ENCODE data around the gene KCNQ1OT1. TPM values are rescaled to one million over a fixed set of nuclear protein-coding genes. Genes with fewer than 3 reads are reported as not detected.

Gene KCNQ1OT1
- 0.02 to 0.08 TPM (median 0.06 TPM) in 5 replicates for total RNA-seq (2022; extraction: Qiagen RNA extraction)

DNA sequence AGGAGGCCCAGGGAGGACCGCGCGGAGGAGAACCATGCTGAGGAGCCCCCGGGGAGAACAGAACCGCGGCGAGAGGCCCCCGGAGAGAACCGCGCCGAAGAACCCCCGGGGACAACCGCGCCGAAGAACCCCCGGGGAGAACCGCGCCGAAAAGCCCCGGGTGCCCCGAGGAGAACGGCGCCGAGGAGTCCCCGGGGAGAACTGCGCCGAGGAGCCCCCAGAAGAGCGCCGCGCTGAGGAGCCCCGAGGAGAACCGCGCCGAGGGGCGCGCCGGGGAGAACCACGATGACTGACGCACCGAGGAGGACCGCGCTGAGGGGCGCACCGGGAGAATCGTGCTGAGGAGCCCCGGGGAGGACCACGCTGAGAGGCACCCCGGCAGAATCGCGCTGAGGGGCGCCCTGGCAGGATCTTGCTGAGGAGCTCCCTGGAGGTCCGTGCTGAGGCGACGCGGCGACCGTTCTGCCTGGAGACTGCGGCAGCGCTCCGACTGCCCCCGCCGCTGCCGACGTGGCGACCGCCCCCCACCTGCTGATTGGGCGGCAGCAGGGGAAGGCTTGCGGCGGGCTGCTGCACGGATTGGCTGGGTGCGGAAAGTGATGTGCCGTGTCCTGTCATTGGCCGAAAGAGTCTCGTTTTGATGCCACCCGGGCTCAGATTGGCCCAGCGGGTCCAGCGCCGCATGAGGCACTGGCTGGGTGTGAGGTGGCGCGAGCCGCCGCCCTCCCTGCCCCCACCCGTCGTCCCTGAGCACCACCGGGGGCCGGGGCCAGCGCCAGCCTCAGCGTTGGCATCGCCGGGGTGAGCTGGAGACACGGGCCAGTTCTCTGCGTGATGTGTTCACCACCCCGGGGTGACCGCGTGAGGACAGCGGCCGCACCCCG lies at the start of gene KCNQ1OT1:
TSS of gene KCNQ1OT1 (minus strand) at position 464 of the 884 bp plus-strand sequence.

Other genes with a start within 250 kb of the KCNQ1OT1 start
- 9.6 to 14.1 TPM (median 12.9 TPM) in 5 replicates for gene CDKN1C, start 185.8 kb upstream of the KCNQ1OT1 start, total RNA-seq (2022; extraction: Qiagen RNA extraction)
- gene PHLDA2, start 229.4 kb upstream of the KCNQ1OT1 start, total RNA-seq (2022; extraction: Qiagen RNA extraction): 85.5 to 120 TPM (median 111 TPM) in 5 replicates

Data from A549 treated with dexamethasone at 1 μM for 4 hours (cell line).